ENCODE measurements around the gene PRXL2C. TPM values are rescaled to one million over a fixed set of nuclear protein-coding genes. Genes with fewer than 3 reads are reported as not detected.
A peak's percentile ranks its signal among the peaks of the same experiment; 100 is the strongest.

PRXL2C gene
- total and polyA plus RNA-seq, 9 of the 15 experiments (the other 6 are each of a cell fraction or from before 2014, with no cell fraction given), result 3.6 to 15.3 (median 10.6) TPM

- TF ChIP-seq ZNF280A (IDR thresholded peaks at IDR 0.05; ENCODE audit: low read depth, partially characterized antibody) (no peak), ZNF778 (CRISPR knock-in tag; IDR thresholded peaks at IDR 0.05) (no peak), ZBTB5 (IDR thresholded peaks at IDR 0.05) (no peak), EZH2 (IDR thresholded peaks at IDR 0.05; ENCODE audit: borderline replicate concordance, low read depth, low read length) (no peak), BACH1 (tag; IDR thresholded peaks at IDR 0.05) (no peak), AFF1 (IDR thresholded peaks at IDR 0.05; ENCODE audit: low read depth in 1 of 2, partially characterized antibody in 2 of 2) (peak in 1 of 2 experiments; percentile 26), ZNF76 (CRISPR knock-in tag; IDR thresholded peaks at IDR 0.05; ENCODE audit: borderline replicate concordance) (no peak), TAF7 (tag; IDR thresholded peaks at IDR 0.05) (no peak), ESRRA (IDR thresholded peaks at IDR 0.05; ENCODE audit: borderline replicate concordance, low read depth) (peak; percentile 50; the same call in 1 of the 2 replicates), CC2D1A (IDR thresholded peaks at IDR 0.05) (peak; percentile 67; the same call in 1 of the 2 replicates), CCAR2 (IDR thresholded peaks at IDR 0.05; ENCODE audit: low read depth, low read length) (no peak), FOXP4 (CRISPR knock-in tag; IDR thresholded peaks at IDR 0.05; ENCODE audit: borderline replicate concordance) (no peak)
Measured at GRCh38 chr9:96680812-96681499, 25.8 kb upstream of the PRXL2C start (continued).
